MM.1S (cell line): Measurements from ENCODE around the gene PGLYRP3.

Experiments used
- CTCF ChIP-seq: fragments of 300-600 bp; sonication (generic); IDR thresholded peaks from 2 replicates; pipeline ENCODE4 v1.5.1; 2016; ENCODE audit warnings: antibody characterized with exemption, low read length, mixed read lengths
- EZH2 ChIP-seq: fragments of 300-600 bp; sonication (generic); optimal IDR thresholded peaks from 2 replicates; pipeline ENCODE3; 2017; ENCODE audit warnings: low read depth, mild to moderate bottlenecking, antibody characterized with exemption, low read length, mixed read lengths
- EZH2phosphoT487 ChIP-seq: fragments of 300-600 bp; sonication (generic); IDR thresholded peaks from 2 replicates; pipeline ENCODE4 v1.6.1; 2018; ENCODE audit warnings: antibody characterized with exemption, low read length

- TF ChIP-seq CTCF, result no peak
- no peak for TF ChIP-seq EZH2
- no peak for TF ChIP-seq EZH2phosphoT487
Observed at GRCh38 chr1:153260585-153261280, 52.0 kb downstream of the PGLYRP3 start.
